NCI-H2171 (cell line): Measurements from ENCODE around the gene MAGEA4.
"Not testable (repeated sequence)": the region's sequence is repeated elsewhere in the genome, so short reads cannot be mapped to it uniquely, and the experiment has no call there.

Experiments used
- DNase-seq: peaks from one replicate; lab custom pipeline; 2025; lab: John Stamatoyannopoulos, UW

MAGEA4 gene

GRCh38 chrX:151912780-151913179 lies at the start of gene MAGEA4:
TSS of gene MAGEA4 (plus strand) at chrX:151912889. CDS start at chrX:151923665, 10,776 bp downstream.
- no peak for DNase-seq

DNA sequence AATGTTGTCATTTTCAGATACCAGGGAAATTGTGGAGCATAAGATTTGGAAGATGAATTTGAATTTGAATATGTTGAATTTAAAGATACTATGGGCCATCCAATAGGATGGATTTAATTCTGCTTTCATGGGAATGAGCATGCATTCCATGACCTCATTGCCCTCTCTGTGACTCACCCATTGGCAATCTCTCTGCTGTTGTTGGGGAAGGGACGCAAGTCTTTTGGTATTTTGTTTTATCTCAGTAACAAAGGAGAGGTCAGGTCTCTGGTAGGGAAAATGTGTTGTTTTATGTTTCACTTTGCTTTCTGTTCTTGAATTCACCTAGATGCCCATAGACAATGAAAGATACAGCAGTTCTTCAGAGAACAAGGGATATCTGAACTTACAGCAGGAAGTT lies 42.1 kb upstream of the MAGEA4 start:
- DNase-seq, result no peak

GRCh38 chrX:151871244-151871643 lies 41.4 kb upstream of the MAGEA4 start:
- DNase-seq, result no peak

DNA sequence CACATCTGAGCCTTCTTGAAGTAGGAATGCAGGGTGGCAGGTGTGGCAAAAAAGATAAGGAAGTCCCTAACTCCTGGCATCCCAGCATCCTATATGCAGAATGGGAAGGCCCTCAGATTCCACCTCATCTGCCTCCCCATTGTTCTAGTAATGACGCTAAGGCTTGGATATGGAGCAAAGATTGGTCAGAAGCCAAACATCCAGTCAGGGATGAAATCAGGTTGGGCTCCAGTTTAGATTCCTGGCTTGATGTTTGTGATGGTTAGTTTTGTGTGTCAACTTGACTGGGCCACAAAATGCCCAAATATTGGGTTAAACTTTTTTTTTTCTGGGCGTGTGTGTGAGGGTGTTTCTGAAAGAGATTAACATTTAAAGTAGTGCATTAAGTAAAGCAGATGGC lies 39.6 kb upstream of the MAGEA4 start:
- DNase-seq, result no peak

DNA sequence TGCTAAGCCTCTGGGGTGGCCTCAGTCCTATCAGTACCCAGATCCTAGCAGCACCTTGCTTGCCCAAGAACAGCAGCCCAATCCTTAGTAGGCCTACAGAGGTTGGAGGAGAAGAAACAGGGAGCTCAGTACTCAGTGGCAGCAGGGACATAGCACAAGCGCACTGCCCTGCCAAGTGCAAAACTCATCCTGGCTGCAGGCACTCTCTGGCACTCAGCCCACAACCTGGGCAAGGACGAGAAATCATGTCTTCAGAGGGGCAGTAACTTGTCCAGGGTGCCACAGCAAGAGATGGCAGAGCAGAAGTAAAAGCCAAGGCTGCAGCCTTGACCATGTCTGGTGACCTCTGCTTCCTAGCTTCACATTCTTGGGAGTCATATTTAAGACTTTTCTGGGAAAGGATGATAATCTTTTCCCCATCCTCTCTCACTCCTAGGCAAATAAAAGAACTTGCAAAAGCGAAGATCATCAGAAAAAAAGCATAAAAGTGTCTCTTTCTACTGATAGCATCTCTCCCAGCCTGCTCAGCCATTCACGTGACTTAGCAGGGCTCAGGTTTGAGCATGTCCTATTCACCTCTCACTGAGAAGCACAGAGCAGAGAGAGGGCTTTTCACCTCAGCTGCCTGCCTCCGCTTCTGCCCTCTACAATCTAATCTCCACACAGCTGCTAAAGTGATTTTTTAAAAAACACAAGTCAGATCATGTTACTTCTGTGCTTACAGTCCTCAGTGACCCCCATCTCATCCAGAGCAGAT lies 37.2 kb upstream of the MAGEA4 start:
- peak; percentile 2 for DNase-seq

DNA sequence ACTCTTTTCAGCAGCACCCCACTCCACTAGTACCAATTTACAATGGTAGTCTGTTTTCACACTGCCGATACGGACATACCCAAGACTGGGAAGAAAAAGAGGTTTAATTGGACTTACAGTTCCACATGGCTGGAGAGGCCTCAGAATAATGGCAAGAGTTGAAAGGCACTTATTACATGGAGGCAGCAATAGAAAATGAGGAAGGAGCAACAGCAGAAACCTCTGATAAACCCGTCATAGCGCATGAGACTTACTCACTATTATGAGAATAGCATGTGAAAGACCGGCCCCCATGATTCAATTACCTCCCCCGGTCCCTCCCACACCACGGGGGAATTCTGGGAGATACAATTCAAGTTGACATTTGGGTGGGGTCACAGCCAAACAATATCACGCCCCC lies 34.1 kb upstream of the MAGEA4 start:
- DNase-seq, result no peak

GRCh38 chrX:151879856-151880255 lies 32.8 kb upstream of the MAGEA4 start:
- no peak for DNase-seq

DNA sequence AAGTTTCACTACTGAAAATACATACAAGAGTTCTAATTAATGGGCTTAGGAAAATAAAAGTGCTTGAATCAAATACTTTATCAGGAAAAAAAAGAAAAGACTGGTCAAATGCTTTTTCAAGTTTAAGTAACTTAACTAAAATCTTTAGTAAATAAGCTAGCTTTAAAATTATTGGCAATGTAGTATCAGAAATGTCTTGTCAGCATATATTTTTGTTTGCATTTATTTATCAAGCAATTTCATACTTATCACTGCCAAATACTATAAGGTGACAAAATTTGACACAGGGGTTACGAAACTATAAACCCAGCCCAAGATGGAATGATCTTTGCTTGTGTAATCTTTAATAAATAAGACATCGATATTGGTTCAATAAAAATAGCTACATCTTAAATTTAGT lies 31.8 kb upstream of the MAGEA4 start:
- no peak for DNase-seq

- DNase-seq, result no peak
Observed at GRCh38 chrX:151889421-151889820, 23.3 kb upstream of the MAGEA4 start.

DNA sequence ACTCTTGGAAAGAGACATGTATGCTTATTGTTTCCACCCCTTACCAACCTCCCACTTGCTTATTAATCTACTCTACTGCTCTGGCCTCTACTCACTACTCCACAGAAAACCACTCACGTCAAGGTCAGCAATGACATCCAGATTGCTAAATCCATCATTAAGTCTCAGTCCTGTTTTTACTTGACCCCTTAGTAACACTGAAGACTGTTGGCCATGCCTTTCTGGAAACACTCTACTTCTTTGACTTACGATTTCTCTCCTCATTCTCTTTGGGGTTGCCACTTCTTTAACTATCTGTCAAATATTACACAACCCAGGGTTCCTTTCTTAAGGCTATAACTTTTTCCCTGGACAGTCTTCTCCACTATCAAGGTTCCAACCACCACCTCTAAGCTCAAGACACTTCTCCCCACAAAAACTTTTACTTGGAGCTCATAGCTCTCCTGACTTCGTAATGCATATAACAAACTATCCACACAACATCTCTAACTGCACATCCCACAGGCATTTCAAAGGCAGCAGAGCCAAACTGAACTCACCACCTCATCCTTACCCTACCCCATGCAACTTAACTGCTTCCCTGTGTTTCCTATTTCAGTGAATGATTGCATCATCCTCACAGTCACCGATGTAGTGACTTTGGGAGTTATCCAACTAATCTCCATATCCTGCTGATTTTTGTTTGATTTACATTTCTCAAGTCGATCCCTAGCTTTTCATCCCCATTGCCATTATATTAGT lies 15.8 kb upstream of the MAGEA4 start:
- DNase-seq, result no peak

DNA sequence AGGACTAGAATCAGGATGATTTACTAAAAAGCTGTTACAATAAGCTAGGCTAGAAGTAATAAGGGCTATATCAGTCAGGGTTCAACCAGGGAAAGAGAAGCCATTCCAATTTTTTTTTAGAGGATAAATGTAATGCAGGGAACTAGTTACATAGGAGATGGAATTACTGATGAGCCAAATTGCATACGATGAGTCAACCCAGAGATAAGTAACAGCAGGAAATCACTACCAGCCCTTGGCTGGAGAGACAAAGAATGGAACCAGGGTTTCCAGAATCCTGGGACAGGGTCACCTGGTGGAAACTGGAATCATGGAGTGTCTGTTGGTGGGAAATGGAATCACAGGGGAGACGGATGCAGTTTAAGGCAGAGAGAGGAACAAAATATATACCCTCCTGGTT lies 13.1 kb upstream of the MAGEA4 start:
- DNase-seq, result no peak

DNA sequence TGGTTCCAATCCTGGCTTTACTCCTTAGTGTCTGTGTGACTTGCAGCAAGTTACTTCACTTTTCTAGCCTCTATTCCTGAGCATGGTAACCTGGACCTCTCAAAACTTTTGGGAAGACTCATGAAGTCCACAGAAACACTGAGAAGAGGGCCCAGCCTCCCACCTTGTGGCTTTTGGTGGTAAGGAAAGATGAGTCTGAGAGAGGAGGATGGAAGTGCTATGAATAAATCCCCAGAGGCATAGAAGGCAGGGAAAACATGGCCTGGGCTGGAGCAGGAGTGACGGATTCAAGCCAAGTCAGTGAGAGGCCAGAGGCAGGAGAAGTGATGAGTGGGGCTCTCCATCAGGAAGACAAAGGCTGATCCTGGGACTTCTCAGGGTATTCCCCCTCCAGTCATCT lies 10.9 kb upstream of the MAGEA4 start:
- no peak for DNase-seq

- no peak for DNase-seq
Observed at GRCh38 chrX:151902813-151903591, 9.7 kb upstream of the MAGEA4 start.

- DNase-seq, result no peak
Observed at GRCh38 chrX:151904989-151905388, 7.7 kb upstream of the MAGEA4 start.

GRCh38 chrX:151912221-151912620 lies 468 bp upstream of the MAGEA4 start:
- DNase-seq, result no peak

GRCh38 chrX:151918736-151919135 lies 6.0 kb downstream of the MAGEA4 start:
- not testable (repeated sequence) for DNase-seq

GRCh38 chrX:151919610-151920009 lies 6.9 kb downstream of the MAGEA4 start:
- DNase-seq, result no peak

GRCh38 chrX:151920101-151920500 lies 7.4 kb downstream of the MAGEA4 start:
- DNase-seq, result no peak

GRCh38 chrX:151920530-151920929 lies 7.8 kb downstream of the MAGEA4 start:
- DNase-seq, result no peak

- no peak for DNase-seq
Observed at GRCh38 chrX:151921292-151921691, 8.6 kb downstream of the MAGEA4 start.

DNA sequence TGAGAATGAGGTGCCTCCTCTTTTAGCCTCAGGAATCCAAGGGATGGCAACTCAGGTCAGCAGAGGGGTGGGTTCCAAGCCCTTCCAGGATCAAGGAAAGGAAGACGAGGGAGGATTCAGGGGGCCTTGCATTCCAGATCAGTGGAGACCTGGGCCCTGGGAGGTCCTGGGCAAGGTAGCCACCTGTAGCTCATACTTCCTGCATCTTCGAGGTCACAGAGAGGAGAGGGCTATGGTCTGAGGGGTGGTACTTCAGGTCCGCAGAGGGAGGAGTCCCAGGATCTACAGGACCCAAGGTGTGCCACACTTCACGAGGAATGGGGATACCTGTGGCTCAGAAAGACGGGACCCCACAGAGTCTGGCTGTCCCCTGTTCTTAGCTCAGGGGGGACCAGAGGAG lies 9.2 kb downstream of the MAGEA4 start:
- no peak for DNase-seq

DNA sequence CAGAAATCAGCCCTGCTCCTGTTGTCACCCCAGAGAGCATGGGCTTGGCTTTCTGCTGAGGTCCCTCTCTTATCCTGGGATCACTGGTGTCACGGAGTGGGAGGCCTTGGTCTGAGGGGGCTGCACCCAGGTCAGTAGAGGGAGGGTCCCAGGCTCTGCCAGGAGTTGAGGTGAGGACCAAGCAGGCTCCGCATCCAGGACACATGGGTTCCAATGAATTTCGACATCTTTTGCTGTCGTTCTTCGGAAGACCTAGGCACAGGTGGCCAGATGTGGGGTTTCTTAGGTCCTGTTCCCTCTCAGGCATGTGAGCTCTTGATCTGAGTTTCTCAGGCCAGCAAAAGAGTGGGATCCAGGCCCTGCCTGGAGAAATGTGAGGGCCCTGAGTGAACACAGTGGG lies 10.0 kb downstream of the MAGEA4 start:
- no peak for DNase-seq

GRCh38 chrX:151923648-151924047 lies 11.0 kb downstream of the MAGEA4 start:
- no peak for DNase-seq
